Stimulated activated CD8-positive, alpha-beta memory T cell treated with anti-CD3 and anti-CD28 coated beads, Interleukin-7, amount 100 ng/mL, for 48 hours (primary cell): Measurements from ENCODE around the gene PAK5.

ENCODE experiments used
- DNase-seq, 2 donors: peaks; one replicate each; pipeline ENCODE4 v3.0.0-alpha.2; 2020; ENCODE audit warnings: low read depth in 1 of 2; ENCODE audit errors: extremely low read depth in 1 of 2

The PAK5 gene

GRCh38 chr20:9501473-9501872, 337.4 kb downstream of the PAK5 start:
- no peak for DNase-seq

- DNase-seq = no peak
Measured at GRCh38 chr20:9500121-9500520, 338.8 kb downstream of the PAK5 start.

- DNase-seq = no peak
Measured at GRCh38 chr20:9499126-9499899, 339.6 kb downstream of the PAK5 start.

DNA sequence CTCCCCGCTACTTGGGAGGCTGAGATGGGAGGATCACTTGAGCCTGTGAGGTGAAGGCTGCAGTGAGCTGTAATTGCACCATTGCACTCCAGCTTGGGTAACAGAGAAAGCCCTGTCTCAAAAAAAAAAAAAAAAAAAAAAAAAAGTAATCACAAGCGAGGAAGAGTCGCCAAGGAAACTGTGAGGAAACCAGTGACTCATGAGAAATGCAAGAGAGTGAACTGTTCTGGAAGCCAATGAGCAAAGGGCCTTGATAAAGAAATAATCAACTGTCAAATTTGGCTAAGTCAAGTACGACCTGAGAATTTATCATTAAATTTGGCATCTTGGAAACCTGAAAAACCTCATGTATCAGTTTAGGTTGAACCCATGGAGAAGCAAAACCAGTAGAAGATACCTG, 340.6 kb downstream of the PAK5 start:
- no peak for DNase-seq

DNA sequence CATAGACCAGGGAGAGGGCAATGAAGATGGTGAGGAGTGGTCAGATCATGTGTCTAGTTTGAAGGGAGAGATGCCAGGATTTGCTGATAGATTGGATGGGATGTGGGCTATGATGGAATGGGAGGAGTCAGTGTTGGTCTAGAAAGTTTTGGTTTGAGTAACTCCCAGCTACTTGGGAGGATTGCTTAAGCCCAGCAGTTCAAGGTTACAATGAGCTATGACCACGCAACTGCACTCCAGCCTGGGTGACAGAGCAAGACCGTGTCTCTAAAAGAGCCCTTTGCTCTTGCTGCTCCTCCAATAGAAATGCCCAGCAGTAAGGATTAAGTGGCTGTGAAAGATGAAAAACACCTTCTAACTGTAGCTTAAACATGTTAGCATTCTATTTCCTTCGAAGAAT, 342.7 kb downstream of the PAK5 start:
- no peak for DNase-seq

- no peak for DNase-seq
Measured at GRCh38 chr20:9495701-9496100, 343.2 kb downstream of the PAK5 start.

DNA sequence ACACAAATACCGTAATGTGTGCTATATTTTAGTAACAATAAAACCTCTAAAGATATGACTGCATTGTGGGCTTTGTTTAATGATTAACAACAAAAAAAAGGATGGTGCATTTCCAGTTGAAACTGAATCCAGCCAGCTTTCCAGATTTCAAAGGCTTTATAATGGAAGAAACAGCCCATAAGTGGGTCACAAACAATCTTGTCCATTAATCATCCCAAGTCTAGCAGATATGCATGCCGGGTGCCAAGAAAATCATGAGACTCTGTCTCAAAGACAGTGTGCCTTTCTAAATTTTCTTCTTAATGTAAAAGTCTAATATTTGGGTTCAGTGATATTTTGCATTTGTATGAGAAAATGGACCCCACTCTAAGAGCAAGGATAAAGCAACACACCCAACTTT, 345.1 kb downstream of the PAK5 start:
- no peak for DNase-seq

- DNase-seq = no peak
Measured at GRCh38 chr20:9492067-9492466, 346.8 kb downstream of the PAK5 start.

GRCh38 chr20:9491324-9491723, 347.6 kb downstream of the PAK5 start:
- no peak for DNase-seq

DNA sequence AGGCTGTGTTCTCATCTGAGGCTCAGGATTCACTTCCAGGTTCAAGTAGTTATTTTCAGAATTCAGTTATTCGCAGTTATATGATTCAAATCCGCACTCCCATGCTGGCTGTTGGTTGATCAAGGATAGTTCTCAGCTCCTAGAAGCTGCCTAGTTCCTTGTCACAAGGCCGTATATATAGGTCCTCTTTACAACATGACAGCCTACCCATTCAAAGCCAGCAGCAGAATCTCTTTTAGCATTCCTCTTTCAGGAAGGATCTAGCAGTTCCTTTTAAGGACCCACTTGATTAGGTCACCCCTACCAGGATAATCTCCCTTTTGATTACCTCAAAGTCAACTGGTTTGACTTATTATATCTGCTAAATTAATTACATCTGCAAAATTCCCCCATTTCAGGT, 348.2 kb downstream of the PAK5 start:
- DNase-seq = no peak

DNA sequence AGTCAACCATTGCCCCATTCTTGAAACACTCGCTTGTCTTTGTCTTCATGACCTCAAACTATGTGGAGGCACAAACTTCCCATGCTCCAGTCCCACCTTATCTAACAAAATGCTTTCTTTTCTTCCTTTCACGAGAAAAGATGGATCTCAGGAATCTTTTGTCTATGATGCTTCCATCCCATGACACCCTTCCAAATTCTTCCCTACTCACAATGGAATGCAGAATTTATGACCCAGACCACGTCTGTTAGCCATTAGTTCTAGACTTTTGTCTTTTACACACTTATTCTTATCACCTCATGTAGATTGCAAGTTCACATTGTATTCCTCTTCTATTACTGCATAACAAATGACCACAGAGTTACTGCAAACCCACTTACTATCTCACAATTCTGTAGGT, 348.7 kb downstream of the PAK5 start:
- no peak for DNase-seq

DNA sequence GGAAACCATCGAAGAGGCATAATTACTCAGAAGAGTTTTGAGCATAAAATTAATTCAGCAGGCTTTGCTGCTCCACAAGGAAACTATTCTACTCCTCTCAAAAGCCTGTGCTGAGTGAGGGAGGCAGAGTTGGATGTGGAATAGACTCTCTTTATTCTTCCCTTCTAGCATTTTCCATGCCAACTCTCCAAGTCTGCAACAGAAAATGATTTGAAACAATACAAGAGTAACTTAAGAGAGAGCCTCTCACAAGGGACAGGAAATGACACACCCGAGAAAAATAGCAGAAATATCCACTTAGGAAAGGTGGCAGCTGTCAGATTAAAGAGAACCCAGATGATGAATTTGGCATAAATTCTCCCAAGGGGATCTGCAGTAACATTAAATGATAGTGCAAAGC, 350.8 kb downstream of the PAK5 start:
- no peak for DNase-seq
